GM20000 (cell line): ENCODE results near the gene LPA.

Experiments used
- DNase-seq: peaks from one replicate; pipeline ENCODE4 v3.0.0; 2012; ENCODE audit warnings: low spot score
- CTCF ChIP-seq: IDR thresholded peaks from 2 replicates; pipeline ENCODE4 v1.5.1; 2012; ENCODE audit warnings: mild to moderate bottlenecking, control low read depth; ENCODE audit errors: extremely low read depth, missing control alignments

LPA gene

GRCh38 chr6:160500639-160501038 is 163.4 kb downstream of the LPA start:
- TF ChIP-seq CTCF, result no peak
- DNase-seq, result no peak

- DNase-seq, result no peak
- TF ChIP-seq CTCF, result no peak
These were observed 169.5 kb downstream of the LPA start for GRCh38 chr6:160494576-160494975.

GRCh38 chr6:160489091-160489490 is 175.0 kb downstream of the LPA start:
- no peak for TF ChIP-seq CTCF
- DNase-seq, result no peak

- DNase-seq, result no peak
These were observed 177.0 kb downstream of the LPA start for GRCh38 chr6:160487116-160487515.

More at GRCh38 chr6:160487116-160487515, 177.0 kb downstream of the LPA start:
- TF ChIP-seq CTCF, result no peak
